Activated naive CD8-positive, alpha-beta T cell (primary cell): ENCODE results near the gene NAAA.

Experiments
- H3K27ac Mint-ChIP-seq: one replicate; pipeline ENCODE4 v1.8.0; 2021; ENCODE audit warnings: mixed read lengths
- H3K27me3 Mint-ChIP-seq: one replicate; pipeline ENCODE4 v1.8.0; 2021; ENCODE audit warnings: mixed read lengths
- H3K36me3 Mint-ChIP-seq: one replicate; pipeline ENCODE4 v1.8.0; 2021; ENCODE audit warnings: mixed read lengths
- H3K4me1 Mint-ChIP-seq: one replicate; pipeline ENCODE4 v1.8.0; 2021; ENCODE audit warnings: low read depth, mixed read lengths
- H3K4me3 Mint-ChIP-seq: one replicate; pipeline ENCODE4 v1.8.0; 2021; ENCODE audit warnings: mild to moderate bottlenecking, mixed read lengths
- H3K9me3 Mint-ChIP-seq: one replicate; pipeline ENCODE4 v1.8.0; 2021; ENCODE audit warnings: low read depth, mixed read lengths

The NAAA gene

DNA sequence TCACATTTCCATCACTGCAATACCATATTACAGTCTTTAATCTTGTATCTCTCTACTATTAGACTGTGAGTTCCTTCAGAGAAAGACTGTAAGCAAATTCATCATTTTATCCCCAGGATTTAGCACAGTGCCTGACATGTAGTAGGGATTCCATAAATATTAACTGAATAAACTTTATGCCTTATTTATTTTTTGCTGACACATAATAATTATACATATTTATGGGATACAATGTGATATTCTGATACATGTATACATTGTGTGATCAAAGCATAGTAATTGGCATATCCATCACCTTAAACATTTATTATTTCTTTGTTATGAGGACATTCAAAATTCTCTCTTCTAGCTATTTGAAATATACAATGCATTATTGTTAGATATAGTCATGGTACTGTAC is 42.3 kb downstream of the NAAA start:
- Mint-ChIP-seq H3K4me1 (no peaks in the 10 kb centered on the region), H3K9me3 (no peaks in the 10 kb centered on the region), H3K4me3 (no peak overlapping the region), H3K36me3 (no peaks in the 10 kb centered on the region), H3K27ac (no peak overlapping the region), H3K27me3 (peaks cover 1% of the 10 kb centered on the region)

DNA sequence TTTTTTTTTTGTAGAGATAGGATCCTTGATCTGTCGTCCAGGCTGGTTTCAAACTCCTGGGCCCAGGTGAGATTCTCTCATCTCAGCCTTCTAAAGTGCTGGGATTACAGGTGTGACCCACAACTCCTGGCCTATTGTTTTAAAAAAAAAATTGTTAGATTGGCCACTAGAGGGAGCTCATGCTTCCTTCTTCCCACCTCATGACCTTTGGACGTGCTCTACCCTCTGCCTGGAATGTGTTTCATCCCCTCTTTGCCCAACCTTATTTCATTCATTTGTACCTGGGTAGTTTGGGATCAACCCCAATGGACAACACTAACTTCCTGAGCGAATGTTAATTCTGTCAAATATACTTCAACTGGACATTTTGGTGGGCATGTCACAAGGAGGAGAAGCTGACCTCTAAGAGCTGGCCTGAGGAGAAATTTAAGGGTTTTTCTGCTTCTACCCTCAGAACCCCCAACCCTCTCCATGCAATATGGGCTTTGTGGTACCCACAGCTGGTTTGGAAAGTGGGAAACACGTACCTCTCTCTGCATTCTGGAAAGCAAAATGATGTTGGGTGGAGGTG is 45.0 kb downstream of the NAAA start:
- no peak overlapping the region for H3K27ac Mint-ChIP-seq
- no peaks in the 10 kb centered on the region for H3K9me3 Mint-ChIP-seq
- no peaks in the 10 kb centered on the region for H3K36me3 Mint-ChIP-seq
- no peak overlapping the region for H3K4me3 Mint-ChIP-seq
- H3K27me3 Mint-ChIP-seq, result no peaks in the 10 kb centered on the region
- H3K4me1 Mint-ChIP-seq, result no peaks in the 10 kb centered on the region

DNA sequence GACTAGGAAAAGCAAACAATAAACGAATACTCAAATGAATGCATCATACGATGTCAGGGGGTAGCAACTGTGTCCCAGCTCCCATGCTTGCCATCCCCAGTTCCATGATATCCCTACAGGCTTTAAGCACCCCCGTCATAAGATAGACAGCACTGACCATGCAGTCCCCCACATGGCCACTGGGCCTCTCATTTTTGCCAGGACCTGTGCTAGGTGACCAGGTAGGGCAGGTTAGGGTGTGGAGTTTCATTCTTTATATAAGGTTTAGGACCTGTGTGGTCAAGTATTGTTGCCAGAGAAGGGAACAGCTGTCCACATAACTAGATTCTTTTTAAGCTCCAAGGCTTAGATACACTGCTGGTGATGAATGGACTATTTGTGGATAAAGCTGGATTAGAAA is 48.3 kb downstream of the NAAA start:
- no peak overlapping the region for H3K27ac Mint-ChIP-seq
- H3K4me3 Mint-ChIP-seq, result no peak overlapping the region
- H3K4me1 Mint-ChIP-seq, result no peaks in the 10 kb centered on the region
- no peaks in the 10 kb centered on the region for H3K36me3 Mint-ChIP-seq
- H3K9me3 Mint-ChIP-seq, result no peaks in the 10 kb centered on the region
- no peaks in the 10 kb centered on the region for H3K27me3 Mint-ChIP-seq

DNA sequence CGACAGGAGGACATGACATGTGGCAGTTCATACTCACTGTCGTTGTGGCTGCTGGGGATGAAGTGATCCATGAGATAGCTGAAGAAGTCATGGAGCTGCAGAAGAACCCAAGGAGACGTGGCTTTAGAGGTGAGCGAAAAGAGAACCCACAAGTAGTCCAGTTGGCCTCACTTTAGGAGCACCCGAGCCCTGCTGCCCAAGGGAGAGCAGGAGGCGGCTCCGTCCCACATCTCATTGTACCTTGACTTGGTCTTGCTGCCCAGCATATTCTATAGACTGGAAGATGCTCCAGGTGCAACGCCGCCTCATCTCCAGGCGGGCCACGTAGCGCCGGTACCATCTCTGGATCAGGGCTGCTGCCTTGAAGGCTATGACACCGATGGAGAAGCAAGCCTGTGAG is 49.2 kb downstream of the NAAA start:
- Mint-ChIP-seq H3K36me3 (no peaks in the 10 kb centered on the region), H3K9me3 (no peaks in the 10 kb centered on the region), H3K4me1 (no peaks in the 10 kb centered on the region), H3K27me3 (no peaks in the 10 kb centered on the region), H3K27ac (no peak overlapping the region), H3K4me3 (no peak overlapping the region)

DNA sequence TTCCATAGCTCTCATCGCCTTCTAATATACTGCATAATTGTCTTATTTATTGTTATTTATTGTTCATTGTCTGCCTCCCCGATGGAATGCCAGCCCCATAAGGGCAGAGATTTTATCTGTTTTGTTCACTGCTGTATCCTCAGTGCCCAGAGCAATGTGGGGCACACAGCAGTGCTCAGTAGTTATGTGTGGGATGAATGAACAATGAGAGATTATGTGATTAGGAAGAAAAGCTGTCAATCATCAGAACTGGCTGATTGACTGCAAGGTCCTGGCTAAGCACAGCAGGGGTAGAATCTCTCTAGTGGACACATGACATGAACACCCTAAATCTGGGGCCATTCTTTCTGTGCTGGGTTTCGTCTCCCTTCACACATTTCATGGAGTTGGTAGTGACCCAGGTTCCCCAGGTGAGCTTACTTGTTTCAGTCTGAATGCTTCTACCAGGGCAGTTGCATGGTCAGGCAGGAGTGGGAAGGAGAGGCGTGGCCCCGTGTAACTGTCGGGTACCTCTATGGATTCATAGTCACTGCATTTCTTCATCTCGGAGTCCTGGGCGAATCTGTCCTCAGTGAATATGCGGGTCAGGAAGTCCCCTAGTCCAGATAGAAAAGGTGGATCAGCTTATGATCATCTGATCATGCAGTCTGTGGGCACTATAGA is 51.1 kb downstream of the NAAA start:
- Mint-ChIP-seq H3K36me3 (no peaks in the 10 kb centered on the region), H3K9me3 (no peaks in the 10 kb centered on the region), H3K27me3 (no peaks in the 10 kb centered on the region), H3K4me3 (no peak overlapping the region), H3K4me1 (no peaks in the 10 kb centered on the region), H3K27ac (no peak overlapping the region)

DNA sequence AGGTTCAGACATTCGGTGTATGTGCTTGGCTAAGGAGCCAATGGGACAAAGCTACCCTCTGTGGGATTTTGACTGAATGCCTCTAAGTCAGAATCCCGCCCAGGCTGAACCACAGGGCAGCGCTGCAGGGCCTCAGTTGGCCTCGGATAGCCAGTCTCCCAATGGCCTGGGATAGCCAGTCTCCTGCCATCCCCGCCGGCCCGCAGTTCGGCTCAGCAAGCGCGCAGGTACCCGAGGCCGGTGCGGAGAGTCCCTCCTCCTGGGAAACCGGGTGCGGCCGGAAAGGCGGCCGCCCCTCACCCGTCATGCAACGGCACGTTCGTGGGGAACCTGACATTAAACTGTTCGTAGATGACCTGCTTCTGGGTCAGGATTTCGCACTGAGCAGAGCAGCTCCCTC is 54.7 kb downstream of the NAAA start:
- Mint-ChIP-seq H3K4me1 (no peaks in the 10 kb centered on the region), H3K27ac (no peak overlapping the region), H3K36me3 (peaks cover 3% of the 10 kb centered on the region), H3K4me3 (no peak overlapping the region), H3K27me3 (no peaks in the 10 kb centered on the region), H3K9me3 (no peaks in the 10 kb centered on the region)

DNA sequence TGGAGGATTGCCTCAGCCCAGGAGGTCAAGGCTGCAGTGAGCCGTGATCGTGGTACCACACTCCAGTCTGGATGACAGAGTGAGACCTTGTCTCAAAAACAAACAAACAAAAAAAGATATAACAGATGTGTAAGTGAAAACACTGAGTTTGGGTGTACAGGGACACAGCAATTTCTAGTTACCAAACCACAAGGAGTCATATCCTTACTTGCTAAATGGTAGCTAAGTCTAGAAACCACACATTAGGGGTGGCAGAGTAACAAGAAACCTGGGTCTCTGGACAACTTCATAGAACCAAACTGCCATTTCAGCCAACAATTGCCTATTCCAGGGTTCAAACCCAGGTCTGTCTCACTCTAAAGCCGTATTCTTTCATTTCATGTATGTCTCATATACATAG is 59.3 kb downstream of the NAAA start:
- Mint-ChIP-seq H3K36me3 (peaks cover 3% of the 10 kb centered on the region), H3K27ac (no peak overlapping the region), H3K4me3 (no peak overlapping the region), H3K27me3 (no peaks in the 10 kb centered on the region), H3K9me3 (no peaks in the 10 kb centered on the region), H3K4me1 (no peaks in the 10 kb centered on the region)

DNA sequence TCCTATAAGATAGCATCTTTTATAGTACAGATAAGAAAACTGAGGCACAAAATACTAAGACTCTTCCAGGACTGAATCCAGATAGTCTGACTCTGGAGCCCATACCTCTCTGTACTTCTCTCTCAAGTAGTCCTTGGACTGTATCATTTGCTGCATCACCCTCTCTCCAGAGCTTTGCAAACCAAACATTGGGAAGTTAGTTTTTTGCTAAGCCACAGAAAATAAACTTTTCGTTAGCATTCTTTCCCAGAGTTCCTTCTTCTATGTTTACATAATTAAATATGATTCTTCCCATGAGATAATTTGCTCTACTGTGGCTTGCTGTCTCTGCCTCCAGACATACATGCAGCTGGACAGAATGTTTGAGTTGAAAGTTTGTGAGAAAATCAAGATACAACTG is 60.5 kb downstream of the NAAA start:
- Mint-ChIP-seq H3K9me3 (no peaks in the 10 kb centered on the region), H3K4me1 (no peaks in the 10 kb centered on the region), H3K4me3 (no peak overlapping the region), H3K27me3 (no peaks in the 10 kb centered on the region), H3K36me3 (peaks cover 3% of the 10 kb centered on the region), H3K27ac (no peak overlapping the region)

DNA sequence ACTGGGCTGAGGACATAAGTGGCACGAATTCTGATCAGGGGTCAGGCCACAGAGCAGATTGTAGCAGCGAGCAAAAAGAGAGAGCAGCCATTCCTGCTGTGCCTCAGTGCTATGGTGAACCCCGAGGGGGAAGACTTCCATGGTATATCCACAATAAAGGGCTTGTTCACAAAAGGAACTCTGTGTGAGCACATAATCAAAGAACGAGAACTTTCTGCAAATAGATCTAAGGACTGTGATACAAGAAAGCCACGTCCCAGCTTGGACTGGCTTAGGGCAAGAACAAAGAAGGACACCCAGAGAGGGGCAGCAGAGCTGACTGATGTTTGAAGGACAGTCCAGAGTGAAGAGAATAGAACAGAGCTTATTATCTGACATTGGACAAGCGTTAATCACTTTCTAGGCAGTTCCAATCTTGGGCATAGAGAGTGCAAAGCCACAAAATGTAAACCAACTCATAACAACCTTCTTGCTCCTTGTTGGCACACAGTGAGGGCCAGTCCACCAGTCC is 62.5 kb downstream of the NAAA start:
- peaks cover 3% of the 10 kb centered on the region for H3K36me3 Mint-ChIP-seq
- H3K27ac Mint-ChIP-seq, result no peak overlapping the region
- H3K4me1 Mint-ChIP-seq, result no peaks in the 10 kb centered on the region
- H3K9me3 Mint-ChIP-seq, result no peaks in the 10 kb centered on the region
- H3K4me3 Mint-ChIP-seq, result no peak overlapping the region
- H3K27me3 Mint-ChIP-seq, result no peaks in the 10 kb centered on the region

DNA sequence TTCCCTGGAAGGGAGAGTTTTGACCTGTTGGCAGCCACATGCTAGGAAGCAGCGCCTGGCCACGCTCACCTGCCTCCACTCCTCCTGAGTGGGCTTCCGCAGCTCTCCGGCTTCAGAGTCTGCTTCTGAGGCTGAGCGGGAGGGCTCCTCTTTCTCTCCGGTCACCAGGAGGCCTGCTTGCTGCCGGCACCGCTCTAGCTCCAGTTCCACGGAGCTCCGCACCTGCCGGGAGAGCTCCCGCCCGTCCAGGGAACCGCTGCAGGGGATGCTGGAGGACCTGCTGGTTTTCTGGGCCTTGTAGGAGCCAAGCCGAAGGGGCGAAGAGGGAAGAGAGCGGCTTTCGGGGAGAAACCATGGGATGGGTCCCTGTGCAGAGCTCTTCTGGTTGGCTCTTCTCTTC is 64.6 kb downstream of the NAAA start:
- Mint-ChIP-seq H3K4me3 (no peak overlapping the region), H3K9me3 (no peaks in the 10 kb centered on the region), H3K36me3 (no peaks in the 10 kb centered on the region), H3K4me1 (no peaks in the 10 kb centered on the region), H3K27me3 (no peaks in the 10 kb centered on the region), H3K27ac (no peak overlapping the region)

DNA sequence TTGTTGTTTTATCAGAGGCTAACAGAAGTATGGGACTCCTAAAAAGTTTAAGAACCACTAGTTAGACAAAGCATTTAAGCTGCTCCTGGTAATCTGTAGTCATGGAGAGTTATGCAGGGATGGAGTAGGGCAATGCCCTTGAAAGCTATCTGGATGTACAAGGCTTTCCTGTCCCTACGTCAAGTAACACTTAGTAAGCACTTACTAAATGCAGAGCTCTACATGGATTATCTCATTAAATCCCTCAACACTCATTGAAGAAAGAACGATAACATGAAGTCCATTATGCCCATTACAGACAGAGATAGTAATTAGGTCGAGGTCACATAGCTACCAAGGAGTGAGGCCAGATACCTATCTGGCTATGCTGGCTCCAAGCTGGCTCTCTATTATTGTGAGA is 71.7 kb downstream of the NAAA start:
- H3K9me3 Mint-ChIP-seq, result no peaks in the 10 kb centered on the region
- H3K27me3 Mint-ChIP-seq, result no peaks in the 10 kb centered on the region

DNA sequence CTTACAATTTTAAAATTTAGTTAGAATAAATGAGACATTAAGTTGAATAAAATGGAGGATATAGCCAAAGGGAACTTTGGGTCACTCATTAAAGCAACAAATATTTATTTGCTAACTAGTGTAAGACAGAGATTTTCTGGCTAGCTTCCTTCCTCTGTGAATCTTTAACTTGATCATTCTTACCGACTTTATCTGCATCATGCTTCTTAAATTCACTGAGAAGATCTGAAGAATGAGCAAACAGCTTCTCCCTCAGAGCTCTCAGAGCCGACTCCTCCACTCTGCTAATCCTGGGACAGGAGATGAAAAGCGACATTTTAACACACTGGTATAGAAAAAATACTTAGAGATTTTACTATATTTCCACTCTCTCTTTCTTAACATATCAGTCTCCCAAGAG is 73.7 kb downstream of the NAAA start:
- Mint-ChIP-seq H3K36me3 (peaks cover 4% of the 10 kb centered on the region), H3K4me3 (no peak overlapping the region), H3K27ac (no peak overlapping the region), H3K27me3 (no peaks in the 10 kb centered on the region), H3K9me3 (peaks cover 6% of the 10 kb centered on the region), H3K4me1 (no peaks in the 10 kb centered on the region)

More for the DNA sequence above, 71.7 kb downstream of the NAAA start:
- peaks cover 1% of the 10 kb centered on the region for H3K36me3 Mint-ChIP-seq
- no peaks in the 10 kb centered on the region for H3K4me1 Mint-ChIP-seq
- no peak overlapping the region for H3K27ac Mint-ChIP-seq
- H3K4me3 Mint-ChIP-seq, result no peak overlapping the region
